Effector memory CD4-positive, alpha-beta T cell (primary cell): Measurements from ENCODE around the gene DNAJB12.
A peak's percentile ranks its signal among the peaks of the same experiment; 100 is the strongest.

Experiments
- DNase-seq, 3 donors: peaks; one replicate each; pipeline ENCODE4 v3.0.0-alpha.2; 2020
- H3K27ac ChIP-seq: 2 replicates; pipeline ENCODE4 v1.7.0; 2013; ENCODE audit warnings: mild to moderate bottlenecking, low read length, moderate library complexity; ENCODE audit not compliant: insufficient read depth, poor library complexity, severe bottlenecking
- H3K27me3 ChIP-seq: replicated peaks from 2 replicates; pipeline ENCODE4 v1.7.0; 2013; ENCODE audit warnings: mild to moderate bottlenecking, low read length; ENCODE audit not compliant: insufficient read depth, control insufficient read depth, poor library complexity, severe bottlenecking
- H3K36me3 ChIP-seq: 2 replicates; pipeline ENCODE4 v1.7.0; 2013; ENCODE audit warnings: mild to moderate bottlenecking, low read length, moderate library complexity; ENCODE audit not compliant: control insufficient read depth, insufficient read depth
- H3K4me1 ChIP-seq: 2 replicates; pipeline ENCODE4 v1.7.0; 2013; ENCODE audit warnings: low read length, mild to moderate bottlenecking; ENCODE audit not compliant: control insufficient read depth, insufficient read depth, poor library complexity, severe bottlenecking
- H3K4me3 ChIP-seq: 2 replicates; pipeline ENCODE4 v1.7.0; 2013; ENCODE audit warnings: low read length, low read depth, mild to moderate bottlenecking; ENCODE audit not compliant: insufficient read depth, poor library complexity, severe bottlenecking
- H3K9me3 ChIP-seq: 2 replicates; pipeline ENCODE4 v1.7.0; 2013; ENCODE audit warnings: mild to moderate bottlenecking, low read length, moderate library complexity; ENCODE audit not compliant: control insufficient read depth

The DNAJB12 gene

GRCh38 chr10:72379776-72380175 is 25.1 kb upstream of the DNAJB12 start:
- no peaks in the 10 kb centered on the region for H3K9me3 ChIP-seq
- H3K36me3 ChIP-seq = peaks cover 4% of the 10 kb centered on the region
- no peak for DNase-seq
- no peak overlapping the region for H3K4me3 ChIP-seq
- no peaks in the 10 kb centered on the region for H3K4me1 ChIP-seq
- no peaks in the 10 kb centered on the region for H3K27me3 ChIP-seq
- H3K27ac ChIP-seq = no peak overlapping the region

GRCh38 chr10:72379062-72379461 is 24.3 kb upstream of the DNAJB12 start:
- H3K36me3 ChIP-seq = peaks cover 4% of the 10 kb centered on the region

GRCh38 chr10:72375585-72375984 is 20.9 kb upstream of the DNAJB12 start:
- Histone ChIP-seq H3K36me3 (peaks cover 4% of the 10 kb centered on the region), H3K9me3 (no peaks in the 10 kb centered on the region), H3K4me1 (peaks cover 2% of the 10 kb centered on the region), H3K4me3 (no peak overlapping the region), H3K27ac (no peak overlapping the region), H3K27me3 (no peaks in the 10 kb centered on the region)
- no peak for DNase-seq

More at GRCh38 chr10:72379062-72379461, 24.3 kb upstream of the DNAJB12 start:
- H3K27ac ChIP-seq = no peak overlapping the region
- H3K4me3 ChIP-seq = no peak overlapping the region
- H3K9me3 ChIP-seq = no peaks in the 10 kb centered on the region
- H3K27me3 ChIP-seq = no peaks in the 10 kb centered on the region
- DNase-seq = no peak
- no peaks in the 10 kb centered on the region for H3K4me1 ChIP-seq

- Histone ChIP-seq H3K4me3 (no peak overlapping the region), H3K4me1 (peaks cover 3% of the 10 kb centered on the region), H3K27me3 (no peaks in the 10 kb centered on the region), H3K36me3 (peaks cover 4% of the 10 kb centered on the region), H3K27ac (no peak overlapping the region), H3K9me3 (no peaks in the 10 kb centered on the region)
- DNase-seq = no peak
These were observed 20.5 kb upstream of the DNAJB12 start for GRCh38 chr10:72375173-72375572.

GRCh38 chr10:72370201-72370722 is 15.5 kb upstream of the DNAJB12 start:
- Histone ChIP-seq H3K9me3 (no peaks in the 10 kb centered on the region), H3K4me1 (peaks cover 3% of the 10 kb centered on the region), H3K27ac (no peak overlapping the region), H3K27me3 (no peaks in the 10 kb centered on the region), H3K4me3 (no peak overlapping the region), H3K36me3 (peaks cover 8% of the 10 kb centered on the region)
- DNase-seq = peak in 1 of 3 donors; percentile 6

- no peak overlapping the region for H3K4me3 ChIP-seq
- no peaks in the 10 kb centered on the region for H3K9me3 ChIP-seq
- DNase-seq = no peak
- peaks cover 9% of the 10 kb centered on the region for H3K4me1 ChIP-seq
- H3K27me3 ChIP-seq = no peaks in the 10 kb centered on the region
- no peak overlapping the region for H3K27ac ChIP-seq
- H3K36me3 ChIP-seq = peaks cover 5% of the 10 kb centered on the region
These were observed 12.7 kb upstream of the DNAJB12 start for GRCh38 chr10:72367301-72367960.

- H3K4me3 ChIP-seq = no peak overlapping the region
- no peaks in the 10 kb centered on the region for H3K27me3 ChIP-seq
- H3K9me3 ChIP-seq = no peaks in the 10 kb centered on the region
- no peak for DNase-seq
- no peak overlapping the region for H3K27ac ChIP-seq
- H3K36me3 ChIP-seq = peaks cover 5% of the 10 kb centered on the region
- peaks cover 5% of the 10 kb centered on the region for H3K4me1 ChIP-seq
These were observed 10.6 kb upstream of the DNAJB12 start for GRCh38 chr10:72365106-72365895.

- Histone ChIP-seq H3K9me3 (no peaks in the 10 kb centered on the region), H3K27me3 (no peaks in the 10 kb centered on the region), H3K27ac (peak overlapping the region; percentile 45), H3K4me1 (peaks cover 5% of the 10 kb centered on the region), H3K4me3 (no peak overlapping the region), H3K36me3 (peaks cover 5% of the 10 kb centered on the region)
- peak; percentile 69 to 79 (median 72) for DNase-seq
These were observed 9.6 kb upstream of the DNAJB12 start for GRCh38 chr10:72364239-72364777.

GRCh38 chr10:72356987-72357386 is 2.3 kb upstream of the DNAJB12 start:
- Histone ChIP-seq H3K9me3 (no peaks in the 10 kb centered on the region), H3K27me3 (no peaks in the 10 kb centered on the region), H3K4me1 (peaks cover 17% of the 10 kb centered on the region)

GRCh38 chr10:72356115-72356514 is 1.4 kb upstream of the DNAJB12 start:
- Histone ChIP-seq H3K4me1 (peaks cover 17% of the 10 kb centered on the region), H3K4me3 (no peak overlapping the region), H3K36me3 (peaks cover 3% of the 10 kb centered on the region), H3K27me3 (no peaks in the 10 kb centered on the region), H3K27ac (no peak overlapping the region), H3K9me3 (no peaks in the 10 kb centered on the region)
- no peak for DNase-seq

More at GRCh38 chr10:72356987-72357386, 2.3 kb upstream of the DNAJB12 start:
- no peak for DNase-seq
- no peak overlapping the region for H3K4me3 ChIP-seq
- no peaks in the 10 kb centered on the region for H3K36me3 ChIP-seq
- H3K27ac ChIP-seq = no peak overlapping the region
